Measurements from ENCODE around the gene AQP12B. TPM values are rescaled to one million over a fixed set of nuclear protein-coding genes. Genes with fewer than 3 reads are reported as not detected.

Gene AQP12B
- total and polyA plus RNA-seq, 7 experiments from 2014 or later = not detected

- CTCF ChIA-PET = interaction anchor here (0.6 kb wide), 2 partner anchors 58 to 1311 kb away, joined by 3 read pairs; no protein-coding TSS in a partner anchor
These were observed 43.1 kb downstream of the AQP12B start for GRCh38 chr2:240639566-240639965.

GRCh38 chr2:240638512-240639160, 44.0 kb downstream of the AQP12B start:
- no peak overlapping the region for H3K27ac ChIP-seq (ENCODE audit: low read depth, low read length)
- no peak for DNase-seq
- peaks cover 0 to 4% (median 0%) of the 10 kb centered on the region in 5 donors for H3K27me3 Mint-ChIP-seq
- POLR2A ChIA-PET = no interaction called here
- CTCF ChIA-PET = interaction anchor here (0.6 kb wide), 1 partner anchor 57 kb away, joined by 3 read pairs; no protein-coding TSS in a partner anchor
- H3K27me3 ChIP-seq (ENCODE audit: control insufficient read depth in 2 of 2, insufficient read depth in 2 of 2, low read length in 2 of 2) = no peaks in the 10 kb centered on the region
- no peaks in the 10 kb centered on the region for H3K4me1 Mint-ChIP-seq
- H3K4me3 Mint-ChIP-seq = peak overlapping the region in 1 of 10 donors; percentile 47
- ATAC-seq = no peak
- no peak overlapping the region for H3K4me3 ChIP-seq (ENCODE audit: low read length)
- H3K36me3 Mint-ChIP-seq = peaks cover 0 to 13% (median under 1%) of the 10 kb centered on the region in 5 donors
- H3K9me3 Mint-ChIP-seq = peaks cover 0 to 15% (median 9%) of the 10 kb centered on the region in 11 donors
- intact Hi-C loops (cut with micrococcal nuclease) = no loop called here
- H3K4me1 ChIP-seq (ENCODE audit: control insufficient read depth in 2 of 2, insufficient read depth in 2 of 2, low read length in 2 of 2) = no peaks in the 10 kb centered on the region
- H3K9me3 ChIP-seq (ENCODE audit: control insufficient read depth in 2 of 3, low read length in 3 of 3) = peaks cover 0 to 5% (median 0%) of the 10 kb centered on the region in 3 experiments
- H3K27ac Mint-ChIP-seq = peak overlapping the region in 1 of 9 donors; percentile 47
- H3K36me3 ChIP-seq (ENCODE audit: control insufficient read depth in 2 of 3, insufficient read depth in 3 of 3, low read length in 3 of 3) = no peaks in the 10 kb centered on the region

More at GRCh38 chr2:240639566-240639965, 43.1 kb downstream of the AQP12B start:
- Mint-ChIP-seq H3K36me3 (peaks cover 0 to 5% (median 0%) of the 10 kb centered on the region in 5 donors), H3K4me1 (peaks cover 0 to under 1% (median 0%) of the 10 kb centered on the region in 7 donors), H3K9me3 (peaks cover 0 to 6% (median 3%) of the 10 kb centered on the region in 11 donors), H3K4me3 (no peak overlapping the region), H3K27ac (no peak overlapping the region), H3K27me3 (peaks cover 0 to 4% (median 0%) of the 10 kb centered on the region in 5 donors)
- Histone ChIP-seq H3K4me3 (ENCODE audit: low read length) (no peak overlapping the region), H3K27ac (ENCODE audit: low read depth, low read length) (no peak overlapping the region), H3K9me3 (ENCODE audit: control insufficient read depth in 2 of 3, low read length in 3 of 3) (no peaks in the 10 kb centered on the region), H3K4me1 (ENCODE audit: control insufficient read depth in 2 of 2, insufficient read depth in 2 of 2, low read length in 2 of 2) (no peaks in the 10 kb centered on the region), H3K27me3 (ENCODE audit: control insufficient read depth in 2 of 2, insufficient read depth in 2 of 2, low read length in 2 of 2) (no peaks in the 10 kb centered on the region), H3K36me3 (ENCODE audit: control insufficient read depth in 2 of 3, insufficient read depth in 3 of 3, low read length in 3 of 3) (no peaks in the 10 kb centered on the region)
- intact Hi-C loops (cut with micrococcal nuclease) = no loop called here
- POLR2A ChIA-PET = no interaction called here
- no peak for ATAC-seq
- DNase-seq = no peak

GRCh38 chr2:240637901-240638345, 44.8 kb downstream of the AQP12B start:
- DNase-seq (no peak), ATAC-seq (no peak)
- peaks cover 0 to 20% (median 7%) of the 10 kb centered on the region in 5 donors for H3K36me3 Mint-ChIP-seq
- Histone ChIP-seq H3K27ac (ENCODE audit: low read depth, low read length) (no peak overlapping the region), H3K36me3 (ENCODE audit: control insufficient read depth in 2 of 3, insufficient read depth in 3 of 3, low read length in 3 of 3) (no peaks in the 10 kb centered on the region), H3K9me3 (ENCODE audit: control insufficient read depth in 2 of 3, low read length in 3 of 3) (peaks cover 0 to 8% (median 0%) of the 10 kb centered on the region in 3 experiments), H3K4me3 (ENCODE audit: low read length) (no peak overlapping the region), H3K4me1 (ENCODE audit: control insufficient read depth in 2 of 2, insufficient read depth in 2 of 2, low read length in 2 of 2) (no peaks in the 10 kb centered on the region), H3K27me3 (ENCODE audit: control insufficient read depth in 2 of 2, insufficient read depth in 2 of 2, low read length in 2 of 2) (no peaks in the 10 kb centered on the region)
- no peaks in the 10 kb centered on the region for H3K4me1 Mint-ChIP-seq
- peaks cover 0 to 4% (median 0%) of the 10 kb centered on the region in 5 donors for H3K27me3 Mint-ChIP-seq
- H3K9me3 Mint-ChIP-seq = peaks cover 4 to 22% (median 15%) of the 10 kb centered on the region in 11 donors
- ChIA-PET CTCF (no interaction called here), POLR2A (no interaction called here)
- peak overlapping the region in 1 of 9 donors; percentile 90 for H3K27ac Mint-ChIP-seq
- intact Hi-C loops (cut with micrococcal nuclease) = no loop called here
- H3K4me3 Mint-ChIP-seq = no peak overlapping the region

- Histone ChIP-seq H3K27me3 (ENCODE audit: control insufficient read depth in 2 of 2, insufficient read depth in 2 of 2, low read length in 2 of 2) (no peaks in the 10 kb centered on the region), H3K4me1 (ENCODE audit: control insufficient read depth in 2 of 2, insufficient read depth in 2 of 2, low read length in 2 of 2) (no peaks in the 10 kb centered on the region), H3K4me3 (ENCODE audit: low read length) (no peak overlapping the region), H3K9me3 (ENCODE audit: control insufficient read depth in 2 of 3, low read length in 3 of 3) (peaks cover 0 to 8% (median 0%) of the 10 kb centered on the region in 3 experiments), H3K36me3 (ENCODE audit: control insufficient read depth in 2 of 3, insufficient read depth in 3 of 3, low read length in 3 of 3) (no peaks in the 10 kb centered on the region), H3K27ac (ENCODE audit: low read depth, low read length) (no peak overlapping the region)
- Mint-ChIP-seq H3K4me3 (no peak overlapping the region), H3K4me1 (no peaks in the 10 kb centered on the region), H3K36me3 (peaks cover 0 to 26% (median 8%) of the 10 kb centered on the region in 5 donors), H3K27ac (no peak overlapping the region), H3K9me3 (peaks cover 4 to 27% (median 15%) of the 10 kb centered on the region in 11 donors), H3K27me3 (peaks cover 0 to 4% (median 0%) of the 10 kb centered on the region in 5 donors)
- ChIA-PET CTCF (no interaction called here), POLR2A (no interaction called here)
- intact Hi-C loops (cut with micrococcal nuclease) = no loop called here
- DNase-seq (no peak), ATAC-seq (no peak)
These were observed 45.4 kb downstream of the AQP12B start for GRCh38 chr2:240637116-240637900.

DNA sequence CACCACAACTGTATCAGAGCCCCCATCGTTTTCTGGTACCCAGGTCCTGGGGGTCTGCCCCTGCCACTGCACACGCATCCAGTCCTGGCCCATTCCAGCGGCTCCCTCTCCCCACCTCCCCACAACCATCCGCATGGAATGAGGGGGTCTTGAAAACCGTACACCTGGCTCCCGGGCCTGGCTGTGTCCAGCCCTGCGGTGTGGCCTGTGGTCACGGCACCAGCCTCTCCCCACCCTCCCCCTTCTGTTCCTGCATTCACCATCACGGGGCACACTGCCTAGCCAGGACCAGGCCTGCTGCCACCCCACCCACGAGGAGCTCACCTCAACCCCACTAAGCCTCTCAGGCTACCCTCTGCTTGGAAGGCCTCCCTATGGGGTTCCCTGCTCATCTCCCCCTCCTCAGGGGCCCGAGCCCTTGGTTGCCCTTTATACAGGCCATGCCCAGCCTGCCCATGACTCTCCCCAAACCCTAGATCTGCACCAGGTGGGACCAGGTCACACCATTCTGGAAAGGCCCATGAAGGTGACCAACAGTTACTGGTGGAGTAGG, 46.0 kb downstream of the AQP12B start:
- Mint-ChIP-seq H3K4me1 (no peaks in the 10 kb centered on the region), H3K27ac (no peak overlapping the region), H3K36me3 (peaks cover 0 to 30% (median 8%) of the 10 kb centered on the region in 5 donors), H3K9me3 (peaks cover 4 to 27% (median 16%) of the 10 kb centered on the region in 11 donors), H3K4me3 (no peak overlapping the region), H3K27me3 (peaks cover 0 to 4% (median 0%) of the 10 kb centered on the region in 5 donors)
- H3K27me3 ChIP-seq (ENCODE audit: control insufficient read depth in 2 of 2, insufficient read depth in 2 of 2, low read length in 2 of 2) = no peaks in the 10 kb centered on the region
- CTCF ChIA-PET = no interaction called here
- no peaks in the 10 kb centered on the region for H3K4me1 ChIP-seq (ENCODE audit: control insufficient read depth in 2 of 2, insufficient read depth in 2 of 2, low read length in 2 of 2)
- ATAC-seq = peak; percentile 12
- POLR2A ChIA-PET = no interaction called here
- H3K27ac ChIP-seq (ENCODE audit: low read depth, low read length) = no peak overlapping the region
- DNase-seq = no peak
- H3K36me3 ChIP-seq (ENCODE audit: control insufficient read depth in 2 of 3, insufficient read depth in 3 of 3, low read length in 3 of 3) = no peaks in the 10 kb centered on the region
- H3K4me3 ChIP-seq (ENCODE audit: low read length) = no peak overlapping the region
- intact Hi-C loops (cut with micrococcal nuclease) = no loop called here
- peaks cover 0 to 8% (median 0%) of the 10 kb centered on the region in 3 experiments for H3K9me3 ChIP-seq (ENCODE audit: control insufficient read depth in 2 of 3, low read length in 3 of 3)

GRCh38 chr2:240635998-240636547, 46.6 kb downstream of the AQP12B start:
- Mint-ChIP-seq H3K27ac (no peak overlapping the region), H3K4me1 (no peaks in the 10 kb centered on the region), H3K27me3 (peaks cover 0 to 4% (median 0%) of the 10 kb centered on the region in 5 donors), H3K9me3 (peaks cover 4 to 27% (median 16%) of the 10 kb centered on the region in 11 donors), H3K36me3 (peaks cover 0 to 32% (median 8%) of the 10 kb centered on the region in 5 donors), H3K4me3 (no peak overlapping the region)
- CTCF ChIA-PET = no interaction called here
- POLR2A ChIA-PET = no interaction called here
- H3K4me1 ChIP-seq (ENCODE audit: control insufficient read depth in 2 of 2, insufficient read depth in 2 of 2, low read length in 2 of 2) = no peaks in the 10 kb centered on the region
- ATAC-seq (peak; percentile 18), DNase-seq (no peak)
- no peaks in the 10 kb centered on the region for H3K36me3 ChIP-seq (ENCODE audit: control insufficient read depth in 2 of 3, insufficient read depth in 3 of 3, low read length in 3 of 3)
- H3K27me3 ChIP-seq (ENCODE audit: control insufficient read depth in 2 of 2, insufficient read depth in 2 of 2, low read length in 2 of 2) = no peaks in the 10 kb centered on the region
- peaks cover 0 to 8% (median 0%) of the 10 kb centered on the region in 3 experiments for H3K9me3 ChIP-seq (ENCODE audit: control insufficient read depth in 2 of 3, low read length in 3 of 3)
- intact Hi-C loops (cut with micrococcal nuclease) = no loop called here
- H3K4me3 ChIP-seq (ENCODE audit: low read length) = no peak overlapping the region
- no peak overlapping the region for H3K27ac ChIP-seq (ENCODE audit: low read depth, low read length)

Data from naive thymus-derived CD4-positive, alpha-beta T cell (primary cell).